Fibroblast of lung (primary cell): Measurements from ENCODE around the gene RELA. TPM values are rescaled to one million over a fixed set of nuclear protein-coding genes. Genes with fewer than 3 reads are reported as not detected.

Experiments used
- DNase-seq, 2 donors: peaks; one replicate each; pipeline versions ENCODE4 v3.0.0 to v3.0.0-alpha.2; 2010; ENCODE audit warnings: low read depth in 2 of 2
- H2AFZ ChIP-seq: 2 replicates; pipeline ENCODE4 v1.5.1; 2012; ENCODE audit warnings: low read length, control low read depth, inconsistent platforms
- H3K27ac ChIP-seq: 2 replicates; pipeline ENCODE4 v1.5.1; 2011; ENCODE audit warnings: low read length, control low read depth; ENCODE audit not compliant: insufficient read depth
- H3K27me3 ChIP-seq: 2 replicates; pipeline ENCODE4 v1.5.1; 2011; ENCODE audit warnings: mild to moderate bottlenecking, low read length; ENCODE audit not compliant: control insufficient read depth, insufficient read depth
- H3K36me3 ChIP-seq: 2 replicates; pipeline ENCODE4 v1.5.1; 2011; ENCODE audit warnings: low read length; ENCODE audit not compliant: control insufficient read depth, insufficient read depth
- H3K4me1 ChIP-seq: 2 replicates; pipeline ENCODE4 v1.5.1; 2011; ENCODE audit warnings: low read length; ENCODE audit not compliant: control insufficient read depth, insufficient read depth; ENCODE audit errors: extremely low read depth
- H3K4me2 ChIP-seq: 2 replicates; pipeline ENCODE4 v1.5.1; 2011; ENCODE audit warnings: low read length, control low read depth; ENCODE audit not compliant: insufficient read depth; ENCODE audit errors: extremely low read depth
- H3K4me3 ChIP-seq, 4 experiments: fragments of 200-600 bp in 1 of 4; sonication (generic) in 1 of 4; replicated peaks in 1 of 4; 2 replicates each; pipeline ENCODE4 v1.5.1; 2011 to 2016; ENCODE audit warnings: low read length in 4 of 4, low read depth in 3 of 4, mild to moderate bottlenecking in 3 of 4, control low read depth in 2 of 4, inconsistent platforms in 1 of 4, mixed read lengths in 1 of 4; ENCODE audit not compliant: insufficient read depth in 1 of 4; ENCODE audit errors: control extremely low read depth in 1 of 4
- H3K79me2 ChIP-seq: 2 replicates; pipeline ENCODE4 v1.5.1; 2012; ENCODE audit warnings: mild to moderate bottlenecking, low read length, inconsistent platforms; ENCODE audit not compliant: control insufficient read depth, insufficient read depth
- H3K9ac ChIP-seq: 2 replicates; pipeline ENCODE4 v1.5.1; 2011; ENCODE audit warnings: mild to moderate bottlenecking, low read length, control low read depth; ENCODE audit not compliant: insufficient read depth
- H3K9me3 ChIP-seq: 2 replicates; pipeline ENCODE4 v1.5.1; 2012; ENCODE audit warnings: low read depth, low read length; ENCODE audit not compliant: control insufficient read depth, insufficient read depth
- H4K20me1 ChIP-seq: 2 replicates; pipeline ENCODE4 v1.5.1; 2011; ENCODE audit warnings: low read length; ENCODE audit not compliant: control insufficient read depth, insufficient read depth; ENCODE audit errors: extremely low read depth
- EZH2 ChIP-seq: IDR thresholded peaks from 2 replicates; pipeline ENCODE4 v1.5.1; 2012; ENCODE audit warnings: low read length, control low read depth, mild to moderate bottlenecking; ENCODE audit errors: missing control alignments
- polyA plus RNA-seq, 2 donors: library from polyadenylated mRNA; depleted of rRNA in 1 of 2; stranded (reverse) in 1 of 2; unstranded in 1 of 2; fragments of >200 nt; gene quantifications; 2 replicates each; pipeline ENCODE4 v1.2.1, GENCODE V29; 2011 to 2012; ENCODE audit warnings: missing spikeins in 1 of 2
- total RNA-seq: library from RNA; depleted of rRNA; stranded (reverse); fragments of >200 nt; gene quantifications from 2 replicates; pipeline ENCODE4 v1.2.1, GENCODE V29; 2014
- TF ChIP-seq, protein P1 (sequence below), 2 donors: IDR thresholded peaks in 1 of 2; conservative IDR thresholded peaks in 1 of 2; 1 replicate in 1 of 2; 2 replicates in 1 of 2; pipeline ENCODE4 v1.5.1; 2011 to 2012; ENCODE audit warnings: low read length in 2 of 2, control low read depth in 1 of 2, inconsistent platforms in 1 of 2, low read depth in 1 of 2, mild to moderate bottlenecking in 1 of 2

The RELA gene
- total and polyA plus RNA-seq, 2 donors (not counting 1 experiment from before 2014, with no cell fraction given): 15.7 to 23.0 TPM

DNA sequence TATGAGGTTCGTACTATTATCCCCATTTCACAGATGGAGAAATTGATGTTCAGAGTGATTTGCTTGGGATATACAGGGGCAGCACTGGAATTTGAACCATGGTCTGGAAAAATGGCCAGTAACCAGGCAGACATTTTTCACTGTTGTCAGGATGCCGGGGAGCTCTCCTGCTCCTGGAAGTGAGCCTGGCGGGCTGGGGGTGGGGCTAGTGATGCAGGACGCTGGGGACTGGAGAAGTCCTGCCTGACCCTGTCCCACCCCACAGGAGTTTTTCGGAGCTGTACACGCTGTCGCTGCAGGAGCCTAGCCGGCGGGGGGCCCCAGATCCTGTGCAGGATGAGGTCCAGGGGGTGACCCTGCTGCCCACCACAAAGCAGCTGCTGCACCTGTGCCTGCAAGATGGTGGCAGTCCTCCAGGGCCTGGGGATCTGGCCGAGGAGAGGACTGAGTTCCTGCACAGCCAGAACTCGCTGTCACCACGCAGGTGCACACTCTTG is 13.7 kb downstream of the RELA start:
- no peak for TF ChIP-seq EZH2
- TF ChIP-seq, protein P1, sequence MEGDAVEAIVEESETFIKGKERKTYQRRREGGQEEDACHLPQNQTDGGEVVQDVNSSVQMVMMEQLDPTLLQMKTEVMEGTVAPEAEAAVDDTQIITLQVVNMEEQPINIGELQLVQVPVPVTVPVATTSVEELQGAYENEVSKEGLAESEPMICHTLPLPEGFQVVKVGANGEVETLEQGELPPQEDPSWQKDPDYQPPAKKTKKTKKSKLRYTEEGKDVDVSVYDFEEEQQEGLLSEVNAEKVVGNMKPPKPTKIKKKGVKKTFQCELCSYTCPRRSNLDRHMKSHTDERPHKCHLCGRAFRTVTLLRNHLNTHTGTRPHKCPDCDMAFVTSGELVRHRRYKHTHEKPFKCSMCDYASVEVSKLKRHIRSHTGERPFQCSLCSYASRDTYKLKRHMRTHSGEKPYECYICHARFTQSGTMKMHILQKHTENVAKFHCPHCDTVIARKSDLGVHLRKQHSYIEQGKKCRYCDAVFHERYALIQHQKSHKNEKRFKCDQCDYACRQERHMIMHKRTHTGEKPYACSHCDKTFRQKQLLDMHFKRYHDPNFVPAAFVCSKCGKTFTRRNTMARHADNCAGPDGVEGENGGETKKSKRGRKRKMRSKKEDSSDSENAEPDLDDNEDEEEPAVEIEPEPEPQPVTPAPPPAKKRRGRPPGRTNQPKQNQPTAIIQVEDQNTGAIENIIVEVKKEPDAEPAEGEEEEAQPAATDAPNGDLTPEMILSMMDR (conservative IDR thresholded peaks at IDR 0.05 in 1 of 2, IDR thresholded peaks at IDR 0.05 in 1 of 2; ENCODE audit: low read depth in 1 of 2, low read length in 2 of 2): no peak
- DNase-seq: peak in 1 of 2 donors; percentile 18

DNA sequence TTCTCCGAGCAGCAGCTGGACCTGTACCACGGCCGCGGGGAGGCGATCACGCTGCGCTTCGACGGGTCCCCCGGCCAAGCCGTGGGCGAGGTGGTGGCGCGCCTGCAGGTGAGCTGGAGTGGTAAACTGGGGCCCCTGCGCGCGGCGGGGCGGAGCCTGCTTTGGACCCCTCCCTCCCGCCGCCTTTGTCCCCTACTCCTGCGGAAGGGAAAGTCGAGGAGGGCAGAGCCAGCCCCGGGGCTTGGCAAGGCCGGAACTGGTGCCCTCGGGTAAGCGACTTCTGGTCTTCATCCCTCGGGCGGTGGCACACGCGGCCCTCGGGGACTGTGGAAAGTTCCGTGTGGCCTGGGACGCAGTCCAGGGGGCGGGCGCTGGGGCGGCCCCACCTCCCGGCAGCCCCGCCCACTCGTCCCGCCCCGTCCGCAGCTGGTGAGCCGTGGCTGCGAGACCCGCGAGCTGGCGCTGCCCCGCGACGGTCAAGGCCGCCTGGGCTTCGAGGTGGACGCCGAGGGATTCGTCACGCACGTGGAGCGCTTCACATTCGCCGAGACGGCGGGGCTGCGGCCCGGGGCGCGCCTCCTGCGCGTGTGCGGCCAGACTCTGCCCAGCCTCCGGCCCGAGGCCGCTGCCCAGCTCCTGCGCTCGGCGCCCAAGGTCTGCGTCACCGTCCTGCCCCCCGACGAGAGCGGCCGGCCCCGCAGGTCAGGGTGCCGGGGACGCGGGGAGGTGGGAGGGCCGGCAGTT is 15.6 kb downstream of the RELA start:
- Histone ChIP-seq H3K27me3 (no peaks in the 10 kb centered on the region), H2AFZ (no peak overlapping the region), H4K20me1 (no peaks in the 10 kb centered on the region), H3K79me2 (no peaks in the 10 kb centered on the region), H3K27ac (no peak overlapping the region), H3K36me3 (peaks cover 39% of the 10 kb centered on the region), H3K9me3 (no peaks in the 10 kb centered on the region), H3K4me3 (no peak overlapping the region), H3K9ac (no peak overlapping the region), H3K4me1 (peaks cover 23% of the 10 kb centered on the region), H3K4me2 (no peak overlapping the region)
- TF ChIP-seq, protein P1 (conservative IDR thresholded peaks at IDR 0.05 in 1 of 2, IDR thresholded peaks at IDR 0.05 in 1 of 2; ENCODE audit: low read depth in 1 of 2, low read length in 2 of 2): no peak
- no peak for TF ChIP-seq EZH2
- peak; percentile 30 to 39 for DNase-seq

More for the DNA sequence above, 13.7 kb downstream of the RELA start:
- Histone ChIP-seq H3K36me3 (peaks cover 43% of the 10 kb centered on the region), H3K9me3 (no peaks in the 10 kb centered on the region), H3K4me1 (peaks cover 26% of the 10 kb centered on the region), H3K27me3 (no peaks in the 10 kb centered on the region), H3K4me3 (no peak overlapping the region), H2AFZ (no peak overlapping the region), H3K27ac (no peak overlapping the region), H3K79me2 (no peaks in the 10 kb centered on the region), H3K4me2 (no peak overlapping the region), H4K20me1 (no peaks in the 10 kb centered on the region), H3K9ac (no peak overlapping the region)

DNA sequence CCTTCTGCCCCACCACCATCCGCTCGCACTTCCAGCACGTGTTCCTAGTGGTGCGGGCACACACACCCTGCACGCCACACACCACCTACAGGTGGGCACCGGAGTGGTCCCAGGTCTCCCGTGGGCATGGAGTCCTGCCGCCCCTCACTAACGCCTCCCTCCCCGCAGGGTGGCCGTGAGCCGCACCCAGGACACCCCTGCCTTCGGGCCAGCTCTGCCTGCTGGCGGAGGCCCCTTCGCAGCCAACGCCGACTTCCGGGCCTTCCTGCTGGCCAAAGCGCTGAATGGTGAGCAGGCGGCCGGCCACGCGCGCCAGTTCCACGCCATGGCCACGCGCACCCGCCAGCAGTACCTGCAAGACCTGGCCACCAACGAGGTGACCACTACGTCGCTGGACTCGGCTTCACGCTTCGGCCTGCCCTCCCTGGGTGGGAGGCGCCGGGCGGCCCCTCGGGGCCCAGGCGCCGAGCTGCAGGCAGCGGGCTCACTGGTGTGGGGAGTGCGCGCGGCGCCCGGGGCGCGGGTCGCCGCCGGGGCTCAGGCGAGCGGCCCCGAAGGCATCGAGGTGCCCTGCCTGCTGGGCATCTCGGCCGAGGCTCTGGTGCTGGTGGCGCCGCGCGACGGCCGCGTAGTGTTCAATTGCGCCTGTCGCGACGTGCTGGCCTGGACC is 16.3 kb downstream of the RELA start:
- H3K36me3 ChIP-seq: peaks cover 42% of the 10 kb centered on the region
- no peak overlapping the region for H3K27ac ChIP-seq
- H3K9me3 ChIP-seq: no peaks in the 10 kb centered on the region
- H2AFZ ChIP-seq: no peak overlapping the region
- TF ChIP-seq, protein P1 (conservative IDR thresholded peaks at IDR 0.05 in 1 of 2, IDR thresholded peaks at IDR 0.05 in 1 of 2; ENCODE audit: low read depth in 1 of 2, low read length in 2 of 2): no peak
- H3K27me3 ChIP-seq: no peaks in the 10 kb centered on the region
- H3K4me3 ChIP-seq: no peak overlapping the region
- no peaks in the 10 kb centered on the region for H4K20me1 ChIP-seq
- peaks cover 16% of the 10 kb centered on the region for H3K4me1 ChIP-seq
- no peaks in the 10 kb centered on the region for H3K79me2 ChIP-seq
- no peak for DNase-seq
- H3K4me2 ChIP-seq: no peak overlapping the region
- H3K9ac ChIP-seq: no peak overlapping the region
